ENCODE measurements around the gene STN1.

- TF ChIP-seq POLR2A (IDR thresholded peaks at IDR 0.05; ENCODE audit: low read depth, low read length) (no peak), PAX5 (IDR thresholded peaks at IDR 0.05; ENCODE audit: insufficient read depth, low read length, severe bottlenecking) (no peak)
Measured at GRCh38 chr10:103847909-103848468, 70.0 kb downstream of the STN1 start.

Measured in GM12891 (cell line).